Activated B cell treated with CpG ODN at 0.5 μM for 24 hours (primary cell): ENCODE results near the gene LTB4R2. TPM values are rescaled to one million over a fixed set of nuclear protein-coding genes. Genes with fewer than 3 reads are reported as not detected.
A peak's percentile ranks its signal among the peaks of the same experiment; 100 is the strongest.

ENCODE experiments used
- ATAC-seq: fragments of 200-7000 bp; cut with Tn5 transposase; one replicate; pipeline ENCODE4 v1.10.0; 2021; ENCODE audit warnings: low read depth, mild to moderate bottlenecking, moderate library complexity
- CTCF ChIA-PET: fragments of 350-600 bp; sonication (Branson Sonifier 250); formaldehyde crosslinking; loops from one replicate; lab custom pipeline; 2021; ENCODE audit warnings: antibody characterized with exemption; lab: Charles Lee
- POLR2A ChIA-PET: fragments of 350-600 bp; sonication (Branson Sonifier 250); formaldehyde crosslinking; loops from one replicate; lab custom pipeline; 2021; ENCODE audit warnings: antibody characterized with exemption; lab: Charles Lee
- DNase-seq: peaks from one replicate; pipeline ENCODE4 v3.0.0; 2022
- H3K27ac Mint-ChIP-seq: one replicate; pipeline ENCODE4 v1.8.0; 2020; ENCODE audit warnings: mixed read lengths
- H3K27me3 Mint-ChIP-seq: one replicate; pipeline ENCODE4 v1.8.0; 2021; ENCODE audit warnings: mixed read lengths
- H3K36me3 Mint-ChIP-seq: one replicate; pipeline ENCODE4 v1.8.0; 2021; ENCODE audit warnings: low read depth, mixed read lengths
- H3K4me1 Mint-ChIP-seq: one replicate; pipeline ENCODE4 v1.8.0; 2021; ENCODE audit warnings: mixed read lengths
- H3K4me3 Mint-ChIP-seq: one replicate; pipeline ENCODE4 v1.8.0; 2020; ENCODE audit warnings: mild to moderate bottlenecking, mixed read lengths
- H3K9me3 Mint-ChIP-seq: one replicate; pipeline ENCODE4 v1.8.0; 2020; ENCODE audit warnings: mixed read lengths
- intact Hi-C: fragments of 100-400 bp; cut with micrococcal nuclease; formaldehyde crosslinking; loops from one replicate; pipeline ENCODE4 v1.15.1; 2024
- total RNA-seq: library from RNA; stranded (reverse); gene quantifications from 2 replicates; pipeline ENCODE4 v1.2.3, GENCODE V29; 2022
- TF ChIP-seq, protein P1 (sequence below): fragments of 200-600 bp; IDR thresholded peaks from one replicate; pipeline ENCODE4 v1.8.0; 2022; ENCODE audit warnings: antibody characterized with exemption, mild to moderate bottlenecking

LTB4R2 gene
- total RNA-seq, 1 donor from 2014 or later = 9.1 TPM

GRCh38 chr14:24278424-24278823 lies 31.5 kb upstream of the LTB4R2 start:
- DNase-seq (no peak), ATAC-seq (no peak)
- POLR2A ChIA-PET = interaction anchor here (0.6 to 5.0 kb wide), 11 partner anchors 12 to 977 kb away, joined by 3 to 80 read pairs (median 9); partner anchors contain the start of genes CHMP4A, DHRS1, LTB4R and MDP1
- CTCF ChIA-PET = interaction anchor here (2.1 to 6.3 kb wide), 5 partner anchors 12 to 153 kb away, joined by 8 to 64 read pairs (median 13); partner anchors contain the start of genes CIDEB, LTB4R, LTB4R2 and TINF2
- H3K4me1 Mint-ChIP-seq = peaks cover 84% of the 10 kb centered on the region
- H3K9me3 Mint-ChIP-seq = no peaks in the 10 kb centered on the region
- intact Hi-C loops = loop anchor here (2.0 kb wide), 1 partner anchor 36 kb away; the partner anchor contains the start of gene TINF2
- peak overlapping the region; percentile 24 for H3K4me3 Mint-ChIP-seq
- H3K27me3 Mint-ChIP-seq = no peaks in the 10 kb centered on the region
- H3K36me3 Mint-ChIP-seq = no peaks in the 10 kb centered on the region
- TF ChIP-seq, protein P1, sequence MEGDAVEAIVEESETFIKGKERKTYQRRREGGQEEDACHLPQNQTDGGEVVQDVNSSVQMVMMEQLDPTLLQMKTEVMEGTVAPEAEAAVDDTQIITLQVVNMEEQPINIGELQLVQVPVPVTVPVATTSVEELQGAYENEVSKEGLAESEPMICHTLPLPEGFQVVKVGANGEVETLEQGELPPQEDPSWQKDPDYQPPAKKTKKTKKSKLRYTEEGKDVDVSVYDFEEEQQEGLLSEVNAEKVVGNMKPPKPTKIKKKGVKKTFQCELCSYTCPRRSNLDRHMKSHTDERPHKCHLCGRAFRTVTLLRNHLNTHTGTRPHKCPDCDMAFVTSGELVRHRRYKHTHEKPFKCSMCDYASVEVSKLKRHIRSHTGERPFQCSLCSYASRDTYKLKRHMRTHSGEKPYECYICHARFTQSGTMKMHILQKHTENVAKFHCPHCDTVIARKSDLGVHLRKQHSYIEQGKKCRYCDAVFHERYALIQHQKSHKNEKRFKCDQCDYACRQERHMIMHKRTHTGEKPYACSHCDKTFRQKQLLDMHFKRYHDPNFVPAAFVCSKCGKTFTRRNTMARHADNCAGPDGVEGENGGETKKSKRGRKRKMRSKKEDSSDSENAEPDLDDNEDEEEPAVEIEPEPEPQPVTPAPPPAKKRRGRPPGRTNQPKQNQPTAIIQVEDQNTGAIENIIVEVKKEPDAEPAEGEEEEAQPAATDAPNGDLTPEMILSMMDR = no peak
- peak overlapping the region; percentile 90 for H3K27ac Mint-ChIP-seq

DNA sequence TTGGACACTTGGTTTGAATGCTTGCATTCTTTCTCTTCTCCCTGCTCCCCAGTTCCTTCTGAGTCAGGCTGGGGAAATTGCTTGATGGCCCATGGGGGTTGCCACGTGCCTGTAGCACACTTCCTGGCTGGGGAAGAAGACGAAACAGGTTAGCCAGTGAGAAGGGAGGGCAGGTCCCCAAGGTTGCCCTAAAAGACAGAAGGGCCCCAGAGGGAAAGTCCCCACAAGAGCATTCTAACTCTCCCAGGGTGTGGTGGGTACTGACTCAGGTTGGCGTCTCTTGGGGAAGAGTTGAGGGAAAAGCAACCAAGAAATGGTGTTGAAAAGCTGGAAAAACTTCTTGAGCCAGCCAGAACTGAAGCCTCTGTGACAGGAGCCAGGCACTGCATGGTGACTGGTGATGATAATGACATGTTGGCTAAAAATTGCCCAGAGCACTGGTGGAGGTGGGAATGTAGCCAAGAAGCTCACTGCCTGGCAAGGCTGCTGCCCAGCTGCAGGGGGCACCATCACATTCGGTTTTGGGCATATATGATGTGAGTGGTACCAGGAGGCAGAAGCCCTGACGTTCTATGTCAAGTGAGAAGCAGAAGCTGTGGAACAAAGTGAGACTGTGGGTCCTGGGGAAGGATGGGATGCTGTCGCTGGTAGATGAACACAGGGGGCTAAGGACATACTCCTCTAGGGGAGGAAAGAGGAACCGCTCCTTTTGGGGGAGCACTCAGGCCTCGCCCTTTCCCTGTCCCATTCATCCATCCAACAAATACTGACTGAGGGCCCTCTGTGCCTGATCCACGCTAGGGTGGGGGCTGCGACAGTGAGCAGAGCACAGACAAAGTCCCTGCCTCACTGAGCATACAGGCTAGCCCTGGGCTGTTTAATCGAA lies 30.4 kb upstream of the LTB4R2 start:
- peak overlapping the region; percentile 63 for H3K4me3 Mint-ChIP-seq
- CTCF ChIA-PET = interaction anchor here (1.1 to 6.3 kb wide), 10 partner anchors 9 to 152 kb away, joined by 3 to 64 read pairs (median 11); partner anchors contain the start of genes CIDEB, DHRS1, LTB4R and LTB4R2
- TF ChIP-seq, protein P1 = no peak
- H3K4me1 Mint-ChIP-seq = peaks cover 73% of the 10 kb centered on the region
- H3K27me3 Mint-ChIP-seq = no peaks in the 10 kb centered on the region
- ATAC-seq = peak; percentile 89
- no peaks in the 10 kb centered on the region for H3K9me3 Mint-ChIP-seq
- H3K36me3 Mint-ChIP-seq = no peaks in the 10 kb centered on the region
- peak; percentile 54 for DNase-seq
- H3K27ac Mint-ChIP-seq = peak overlapping the region; percentile 90
- intact Hi-C loops = loop anchor here (1.0 to 2.0 kb wide), 5 partner anchors 8 to 37 kb away; partner anchors contain the start of genes RABGGTA and TINF2
- POLR2A ChIA-PET = interaction anchor here (0.6 to 5.0 kb wide), 18 partner anchors 9 to 166 kb away, joined by 3 to 80 read pairs (median 6); partner anchors contain the start of genes CHMP4A, DCAF11, DHRS1 and IPO4

DNA sequence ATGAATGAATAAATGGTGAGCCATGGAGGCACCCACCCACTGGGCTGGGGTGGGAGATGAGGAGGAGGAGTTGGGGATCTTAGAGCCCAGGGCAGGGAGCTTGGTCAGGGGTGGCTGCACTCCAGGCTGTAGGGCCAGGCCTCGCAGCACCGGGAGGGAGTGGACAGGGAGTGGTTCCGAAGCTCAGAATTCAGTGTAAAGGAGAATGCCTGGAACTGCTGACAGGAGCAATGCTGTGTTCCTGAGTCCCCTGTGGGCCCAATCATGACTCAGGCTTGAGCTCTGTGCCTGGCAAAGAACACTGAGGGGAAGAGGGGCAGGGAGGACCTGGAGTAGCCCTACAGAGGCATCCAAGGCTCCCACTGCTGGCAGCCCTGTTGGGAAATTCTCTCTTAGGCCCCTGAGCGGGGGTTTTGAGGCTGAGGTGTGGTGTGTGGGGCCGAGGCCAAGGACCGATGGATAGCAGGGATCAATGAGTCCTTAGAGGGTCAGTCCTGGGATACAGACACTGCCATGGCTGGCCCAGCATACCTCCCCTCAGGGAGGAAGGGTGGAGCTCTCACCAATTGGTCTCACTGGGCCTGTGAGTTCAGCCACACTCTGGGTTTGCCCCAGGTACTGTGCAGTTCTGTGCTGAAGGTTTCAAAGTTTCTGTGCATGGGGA lies 29.0 kb upstream of the LTB4R2 start:
- no peak overlapping the region for H3K4me3 Mint-ChIP-seq
- H3K27me3 Mint-ChIP-seq = no peaks in the 10 kb centered on the region
- no peaks in the 10 kb centered on the region for H3K9me3 Mint-ChIP-seq
- peak overlapping the region; percentile 90 for H3K27ac Mint-ChIP-seq
- no peak for ATAC-seq
- intact Hi-C loops = no loop called here
- ChIA-PET CTCF (interaction anchor here (0.8 to 6.3 kb wide), 10 partner anchors 9 to 71 kb away, joined by 3 to 64 read pairs (median 8); partner anchors contain the start of genes CIDEB, DHRS1, LTB4R and LTB4R2), POLR2A (interaction anchor here (1.0 to 5.0 kb wide), 9 partner anchors 10 to 150 kb away, joined by 3 to 80 read pairs (median 8); partner anchors contain the start of genes DHRS1, KHNYN, MDP1 and NOP9)
- no peaks in the 10 kb centered on the region for H3K36me3 Mint-ChIP-seq
- TF ChIP-seq, protein P1 = no peak
- peaks cover 63% of the 10 kb centered on the region for H3K4me1 Mint-ChIP-seq
- DNase-seq = no peak

DNA sequence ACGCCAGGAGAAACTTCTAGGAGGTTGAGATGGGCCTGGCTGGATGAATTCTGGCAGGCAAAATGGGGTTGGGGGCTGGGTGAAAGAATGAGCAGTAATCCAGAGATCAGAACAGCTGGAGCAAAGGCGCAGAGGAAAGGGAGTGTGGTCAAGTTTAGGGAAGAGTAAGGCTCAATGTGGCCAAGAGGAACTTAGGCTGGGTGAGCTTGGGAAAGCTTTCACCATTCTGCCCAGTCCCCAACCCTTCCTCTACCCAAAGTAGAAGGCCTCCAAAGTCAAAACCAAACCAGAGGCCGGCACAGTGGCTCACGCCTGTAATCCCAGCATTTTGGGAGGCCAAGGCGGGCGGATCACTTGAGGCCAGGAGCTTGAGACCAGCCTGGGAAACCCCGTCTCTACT lies 28.3 kb upstream of the LTB4R2 start:
- Mint-ChIP-seq H3K27me3 (no peaks in the 10 kb centered on the region), H3K27ac (peak overlapping the region; percentile 78), H3K36me3 (no peaks in the 10 kb centered on the region), H3K9me3 (no peaks in the 10 kb centered on the region), H3K4me3 (peak overlapping the region; percentile 28), H3K4me1 (peaks cover 60% of the 10 kb centered on the region)
- ChIA-PET POLR2A (interaction anchor here (0.7 to 5.0 kb wide), 6 partner anchors 9 to 149 kb away, joined by 3 to 80 read pairs (median 30); partner anchors contain the start of genes KHNYN, MDP1, RABGGTA and TINF2), CTCF (interaction anchor here (1.4 to 5.4 kb wide), 4 partner anchors 10 to 52 kb away, joined by 3 to 31 read pairs (median 5); partner anchors contain the start of genes CIDEB, LTB4R, LTB4R2 and RABGGTA)
- ATAC-seq (no peak), DNase-seq (no peak)
- intact Hi-C loops = no loop called here
- TF ChIP-seq, protein P1 = no peak
